H1 (cell line): ENCODE measurements around the gene DNM1L. TPM values are rescaled to one million over a fixed set of nuclear protein-coding genes. Genes with fewer than 3 reads are reported as not detected.

Experiments
- CBX5 ChIP-seq: fragments of 300-800, 300-1000 bp; sonication (generic); IDR thresholded peaks from 2 replicates; pipeline ENCODE4 v1.7.1; 2016; ENCODE audit warnings: antibody characterized with exemption, low read length, low read depth
- EZH2 ChIP-seq: fragments of 200-600 bp; sonication (generic); IDR thresholded peaks from 2 replicates; pipeline ENCODE4 v1.7.1; 2012; ENCODE audit warnings: low read depth, mild to moderate bottlenecking, moderate library complexity, low read length, inconsistent platforms; ENCODE audit not compliant: severe bottlenecking
- PHF8 ChIP-seq: fragments of 200-600 bp; sonication (generic); conservative IDR thresholded peaks from 2 replicates; pipeline ENCODE4 v1.7.1; 2012; ENCODE audit warnings: low read depth, mild to moderate bottlenecking, inconsistent platforms, low read length, moderate library complexity
- POU5F1 ChIP-seq: IDR thresholded peaks from 2 replicates; pipeline ENCODE4 v1.6.1; 2011; ENCODE audit warnings: low read depth, mild to moderate bottlenecking, low read length, moderate library complexity
- RBBP5 ChIP-seq: IDR thresholded peaks from 2 replicates; pipeline ENCODE4 v1.7.1; 2012; ENCODE audit warnings: low read depth, mild to moderate bottlenecking, inconsistent platforms, low read length, moderate library complexity, borderline replicate concordance
- SAP30 ChIP-seq: fragments of 300-600 bp; sonication (generic); IDR thresholded peaks from 2 replicates; pipeline ENCODE4 v1.7.1; 2012; ENCODE audit warnings: low read length, moderate library complexity, mild to moderate bottlenecking, inconsistent platforms; ENCODE audit not compliant: insufficient read depth, insufficient replicate concordance
- SUZ12 ChIP-seq: fragments of 200-600 bp; sonication (generic); IDR thresholded peaks from 2 replicates; pipeline ENCODE4 v1.6.1; 2012; ENCODE audit warnings: mild to moderate bottlenecking, inconsistent platforms, low read length, moderate library complexity, mixed read lengths
- polyA plus RNA-seq, 7 experiments: library from polyadenylated mRNA; depleted of rRNA in 3 of 7; stranded (reverse) in 5 of 7; unstranded in 2 of 7; fragments of >200 nt in 5 of 7; fragments of 200-250 nt in 2 of 7; gene quantifications; 1 replicate in 5 of 7; 2 replicates in 1 of 7; 4 replicates in 1 of 7; pipeline versions ENCODE4 v1.2.1 to v1.2.3, GENCODE V29; 2011 to 2013; ENCODE audit warnings: missing spikeins in 2 of 7, mixed read lengths in 2 of 7
- total RNA-seq: library from RNA; stranded (reverse); fragmentation: NEBNext Ultra II Directional; extraction: Animal tissue kit (Norgen Biotek cat#: 25700); gene quantifications from 2 replicates; pipeline ENCODE4 v1.2.1, GENCODE V29; 2021

Gene DNM1L
- total and polyA plus RNA-seq, 2 of the 8 experiments (the other 6 are each of a cell fraction or from before 2014, with no cell fraction given): 23.7 to 93.9 TPM

GRCh38 chr12:32679091-32679919, at the start of gene DNM1L (continued):
- TF ChIP-seq EZH2: no peak
- no peak for TF ChIP-seq CBX5
- TF ChIP-seq SAP30: no peak
- no peak for TF ChIP-seq POU5F1
- TF ChIP-seq PHF8: peak; percentile 91
- peak; percentile 97 for TF ChIP-seq RBBP5
- TF ChIP-seq SUZ12: no peak
